ENCODE data around the gene MAP2K5.

Gene MAP2K5

DNA sequence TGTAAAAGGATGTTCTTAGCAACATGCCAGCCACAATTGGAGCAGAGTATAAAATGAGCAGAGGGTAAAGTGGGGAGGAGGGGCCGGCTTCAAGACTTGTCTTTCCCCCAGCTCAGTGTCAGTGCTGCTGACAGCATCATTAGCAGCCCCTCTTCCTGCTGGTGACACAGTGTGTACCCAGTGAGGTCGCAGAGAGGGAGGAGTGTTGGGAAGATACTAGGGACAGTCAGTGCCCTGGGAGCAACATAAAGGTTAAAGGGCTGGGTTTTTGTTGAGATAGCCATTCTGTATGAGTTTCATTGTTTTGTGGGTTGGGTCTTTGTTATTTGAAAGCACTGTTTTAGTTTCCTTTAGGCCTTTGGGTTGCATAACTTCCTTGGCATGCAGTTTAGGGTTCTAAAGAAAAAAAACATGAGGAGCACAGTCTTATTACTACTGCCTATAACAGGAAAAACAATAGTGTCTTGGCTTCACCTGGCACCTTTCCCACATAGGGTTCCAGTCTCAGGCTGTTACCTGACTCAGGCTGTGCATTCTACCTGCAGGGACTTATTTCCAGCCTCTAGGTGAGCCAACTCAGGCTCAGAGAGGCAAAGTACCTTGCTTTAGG is 188.7 kb downstream of the MAP2K5 start:
- no peak for DNase-seq

DNA sequence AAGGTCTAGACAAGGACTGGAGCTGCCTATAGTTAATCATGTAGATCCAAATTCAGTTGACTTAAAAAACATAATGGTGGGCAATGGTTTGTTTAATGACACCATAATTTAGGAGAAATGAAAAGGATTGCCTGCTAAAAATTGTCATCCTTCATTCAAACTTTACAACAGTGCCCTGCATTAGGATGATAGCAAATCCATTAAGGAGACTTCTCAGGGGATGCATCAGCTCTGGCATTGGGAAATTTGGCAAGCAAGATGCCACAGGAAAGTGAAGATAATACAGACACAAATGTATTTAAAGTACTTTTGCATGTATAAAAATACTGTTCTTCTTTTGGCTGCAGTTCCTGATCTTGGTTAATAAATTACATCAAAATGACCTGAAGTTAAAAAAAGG is 189.7 kb downstream of the MAP2K5 start:
- DNase-seq, result no peak

DNA sequence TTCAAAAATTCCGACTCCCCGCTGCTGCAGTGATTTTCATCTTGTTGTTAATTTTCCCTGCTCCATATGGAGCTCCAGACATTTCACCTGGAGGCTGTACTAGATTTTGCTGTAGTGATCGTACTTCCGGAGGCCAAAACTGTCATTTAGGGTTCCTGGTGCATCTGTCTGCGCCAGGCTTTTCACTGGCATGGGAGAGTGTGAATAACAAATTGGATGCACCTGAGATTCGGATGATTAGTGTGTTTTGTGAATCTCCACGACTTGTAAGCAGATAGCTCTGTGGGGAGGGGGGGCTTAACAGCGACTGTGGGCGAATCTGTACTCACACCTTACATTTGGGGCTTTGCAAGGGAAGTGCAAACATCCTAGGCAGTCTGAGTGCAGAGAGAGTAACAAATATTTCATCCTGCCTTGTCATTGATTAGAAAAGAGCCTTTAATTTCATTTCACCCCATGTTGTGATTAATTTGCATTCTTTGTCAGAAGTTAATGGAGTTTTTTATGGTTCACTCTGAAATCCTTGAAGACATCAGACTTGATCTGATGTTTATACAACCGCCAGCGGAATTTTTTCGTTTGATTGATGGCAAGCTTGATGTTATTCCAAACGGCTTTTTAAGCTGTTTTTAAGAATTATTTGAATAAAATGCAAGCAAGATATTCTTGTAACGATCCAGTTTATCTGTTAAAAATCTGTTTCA is 190.3 kb downstream of the MAP2K5 start:
- DNase-seq, result no peak

DNA sequence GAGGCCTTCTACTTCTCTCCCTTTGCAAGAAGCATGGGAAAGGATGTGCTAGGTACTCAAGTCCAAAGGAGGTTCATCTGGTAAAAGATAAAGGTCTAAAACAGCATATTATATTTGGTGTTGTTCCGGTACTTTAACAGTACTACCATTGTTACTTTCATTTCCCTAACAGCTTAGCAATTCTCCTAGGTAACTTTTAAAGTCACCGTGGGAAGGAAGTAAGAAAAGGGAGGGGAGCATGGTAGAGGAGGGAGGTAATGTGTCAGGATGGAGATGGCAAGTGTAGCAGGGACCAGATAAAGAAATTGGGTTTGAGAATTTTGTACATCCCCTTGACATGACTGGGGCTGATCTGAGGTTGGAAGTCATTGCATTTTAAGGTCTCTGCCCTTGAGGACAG is 193.4 kb downstream of the MAP2K5 start:
- no peak for DNase-seq

GRCh38 chr15:67736810-67737209 is 194.3 kb downstream of the MAP2K5 start:
- DNase-seq, result no peak

- DNase-seq, result no peak
Observed at GRCh38 chr15:67738056-67738455, 195.6 kb downstream of the MAP2K5 start.

DNA sequence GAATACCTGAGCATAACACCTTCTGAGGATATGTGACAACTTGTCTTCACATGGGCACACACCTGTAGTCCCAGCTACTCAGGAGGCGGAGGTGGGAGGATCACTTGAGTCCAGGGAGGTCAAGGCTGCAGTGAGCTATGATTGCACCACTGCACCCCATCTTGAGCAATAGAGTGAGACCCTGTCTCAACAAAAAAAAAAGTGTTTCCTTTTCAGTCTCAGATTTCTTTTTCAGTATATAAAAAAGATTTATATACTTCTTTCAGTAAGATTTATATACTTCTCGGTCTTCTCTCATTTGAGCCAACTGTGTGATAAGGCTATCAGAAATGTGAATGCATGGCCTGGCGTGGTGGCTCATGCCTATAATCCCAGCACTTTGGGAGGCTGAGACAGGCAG is 197.9 kb downstream of the MAP2K5 start:
- no peak for DNase-seq

DNA sequence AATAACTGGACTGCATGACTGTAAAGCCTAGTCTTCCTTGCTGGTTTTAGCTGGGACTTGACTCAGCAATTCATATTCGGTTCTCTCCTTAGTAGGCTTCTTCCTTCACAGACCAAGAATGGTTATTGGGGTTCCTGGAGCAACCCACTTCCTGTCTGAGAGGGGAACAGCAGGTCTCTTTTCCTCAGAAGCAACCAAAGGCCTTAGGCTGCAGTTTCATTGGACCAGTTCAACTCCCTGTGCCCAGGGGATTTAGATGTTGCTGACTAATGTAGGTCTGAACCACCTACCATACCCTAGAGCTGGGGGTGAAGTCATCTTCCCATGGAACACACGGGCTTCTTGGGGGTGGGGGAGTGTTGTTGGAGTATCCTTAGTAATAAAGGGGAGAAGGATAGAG is 198.8 kb downstream of the MAP2K5 start:
- peak; percentile 10 for DNase-seq

- no peak for DNase-seq
Observed at GRCh38 chr15:67743558-67743957, 201.1 kb downstream of the MAP2K5 start.

DNA sequence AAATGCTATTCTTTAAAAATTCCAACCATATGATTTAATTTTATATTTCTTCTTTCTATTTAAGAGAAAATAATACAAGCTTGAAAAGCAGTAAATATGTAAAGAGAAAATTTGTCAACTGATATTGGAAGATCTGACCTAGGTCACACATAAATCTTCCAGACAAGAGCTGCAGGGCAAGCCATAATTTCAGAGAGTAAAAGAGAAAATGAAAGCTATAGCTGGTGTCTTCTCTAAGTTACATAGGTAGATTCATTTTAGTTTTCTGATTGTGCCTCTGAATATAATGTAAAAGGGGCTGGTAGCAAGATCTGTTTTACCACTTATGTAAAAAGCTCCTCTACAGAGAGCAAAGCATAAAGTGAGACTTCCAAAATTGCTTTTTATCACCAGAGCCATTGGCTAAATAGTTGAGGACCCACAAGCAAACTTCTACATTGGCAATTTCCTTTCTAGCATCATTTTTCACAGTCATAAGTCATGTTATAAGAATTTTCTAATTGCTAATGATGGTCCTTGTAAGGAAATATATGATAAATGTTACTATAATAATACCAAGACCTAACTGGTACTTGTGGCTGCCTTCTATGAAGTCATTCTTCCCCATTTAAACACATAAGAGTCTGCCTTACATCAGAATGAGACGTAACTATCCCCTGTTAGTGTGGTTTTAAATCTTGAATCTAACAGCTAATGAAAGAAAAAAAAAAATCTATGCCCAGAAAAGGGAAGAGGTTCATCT is 202.0 kb downstream of the MAP2K5 start:
- DNase-seq, result peak; percentile 47

- peak; percentile 30 for DNase-seq
Observed at GRCh38 chr15:67745073-67746006, 202.8 kb downstream of the MAP2K5 start.

GRCh38 chr15:67746022-67746421 is 203.5 kb downstream of the MAP2K5 start:
- peak; percentile 66 for DNase-seq

DNA sequence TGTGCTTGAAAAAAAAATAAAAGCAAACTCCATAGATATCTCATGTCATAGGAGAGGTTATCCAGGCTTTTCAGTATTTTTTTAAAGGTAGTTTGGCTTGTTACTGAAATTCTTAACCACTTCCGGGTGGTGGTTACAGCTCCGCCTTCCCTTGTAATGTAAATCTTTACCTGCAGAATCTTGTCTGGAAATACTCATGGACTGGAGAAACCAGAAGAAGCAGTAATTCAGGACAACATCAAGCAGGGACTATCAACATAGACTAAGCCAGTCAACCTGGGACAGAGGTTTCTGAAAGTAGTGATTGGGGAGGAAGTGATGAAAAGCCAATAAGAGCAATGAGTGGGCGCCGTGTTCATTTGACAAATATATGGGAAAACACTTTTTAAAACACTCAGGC is 203.9 kb downstream of the MAP2K5 start:
- no peak for DNase-seq

DNA sequence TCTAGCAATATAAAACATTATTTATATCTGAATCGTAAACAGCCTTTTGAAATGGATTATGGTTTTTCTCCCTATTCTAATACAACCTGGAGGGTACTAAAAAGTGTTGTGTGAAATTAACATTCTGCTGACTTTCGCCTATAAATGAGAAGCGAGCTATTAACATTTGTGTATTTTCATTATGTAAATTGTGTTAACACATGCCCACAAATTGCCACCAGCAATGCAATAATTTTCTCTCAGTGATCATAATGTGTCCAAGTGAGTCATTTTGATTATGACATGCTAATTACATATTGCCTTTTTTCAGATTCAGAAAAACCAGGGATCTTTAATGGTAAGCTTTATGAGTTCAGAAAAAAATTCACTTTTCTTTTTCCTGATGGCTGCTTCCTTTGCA is 205.4 kb downstream of the MAP2K5 start:
- no peak for DNase-seq

DNA sequence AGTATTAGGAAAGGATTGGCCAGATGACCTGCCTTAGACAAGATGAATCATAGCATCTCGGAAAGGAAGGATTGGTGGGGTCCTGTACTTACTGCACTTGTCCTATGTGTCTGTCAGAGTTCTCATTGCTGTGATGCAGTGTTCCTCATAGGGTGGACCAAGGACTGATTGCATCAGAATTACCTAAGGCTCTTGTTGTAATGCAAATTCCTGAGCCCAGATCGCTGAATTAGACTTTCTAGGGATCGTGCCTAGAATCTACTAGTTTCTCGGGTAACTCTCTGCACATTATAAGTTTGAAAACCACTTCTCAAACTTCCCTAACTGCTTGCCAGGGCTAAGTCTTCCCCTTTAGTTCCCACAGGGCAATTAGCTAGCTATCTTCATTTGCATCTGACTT is 207.9 kb downstream of the MAP2K5 start:
- no peak for DNase-seq

DNA sequence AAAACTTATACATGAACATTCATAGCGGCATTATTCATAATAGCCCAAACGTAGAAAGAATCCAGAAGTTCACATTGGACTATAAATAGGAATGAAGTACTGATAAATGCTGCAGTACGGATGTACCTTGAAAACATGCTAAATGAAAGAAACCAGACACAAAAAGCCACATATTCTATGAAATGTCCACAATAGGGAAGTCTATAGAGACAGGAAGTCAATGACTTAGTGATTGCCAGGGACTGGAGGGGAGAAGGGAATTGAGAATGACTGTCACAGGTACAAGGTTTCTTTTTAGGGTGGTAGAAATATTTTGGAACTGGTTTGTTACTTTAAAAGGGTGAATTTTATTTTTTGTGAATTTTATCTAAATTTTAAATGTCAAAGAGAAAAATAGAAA is 211.4 kb downstream of the MAP2K5 start:
- DNase-seq, result no peak

- no peak for DNase-seq
Observed at GRCh38 chr15:67755264-67755663, 212.8 kb downstream of the MAP2K5 start.

DNA sequence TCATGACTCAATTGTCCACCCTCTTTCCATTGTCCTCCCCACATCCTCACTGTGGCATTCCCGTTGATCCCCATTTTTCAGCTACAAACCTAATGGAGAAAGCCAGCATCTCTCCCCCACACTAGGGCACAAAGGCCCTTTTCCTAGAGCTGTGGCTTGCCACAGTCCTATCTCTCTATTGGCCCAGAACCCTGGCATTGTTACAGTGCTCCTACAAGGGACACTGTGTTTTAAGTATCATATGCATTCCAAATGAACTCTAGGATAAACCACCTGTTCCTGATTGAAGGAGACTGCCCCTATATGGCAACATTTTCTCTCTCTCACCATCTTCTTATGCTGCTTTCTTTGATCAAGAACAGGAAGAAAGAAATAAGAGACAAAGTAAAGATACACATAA is 213.4 kb downstream of the MAP2K5 start:
- no peak for DNase-seq

GRCh38 chr15:67758619-67759300 is 216.3 kb downstream of the MAP2K5 start:
- DNase-seq, result no peak

- DNase-seq, result no peak
Observed at GRCh38 chr15:67760901-67761300, 218.4 kb downstream of the MAP2K5 start.

DNA sequence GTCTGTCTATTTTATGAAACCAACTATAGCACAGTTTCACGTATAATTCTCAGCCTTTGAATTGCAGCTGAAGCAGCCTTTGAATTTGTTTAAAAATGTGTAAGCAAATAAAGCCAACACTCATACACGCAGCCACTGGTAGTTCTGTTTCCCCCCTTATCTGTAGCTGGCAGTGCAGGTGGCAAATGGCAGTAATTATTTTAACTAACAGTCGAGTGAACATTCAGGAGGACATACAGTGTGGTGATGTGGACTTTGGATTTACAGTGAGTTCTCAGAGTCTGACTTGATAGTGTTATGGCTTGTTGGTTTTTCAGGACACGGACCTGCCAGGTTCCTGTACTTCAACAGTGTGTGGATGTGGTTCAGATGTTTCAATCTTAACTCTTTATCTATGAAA is 218.8 kb downstream of the MAP2K5 start:
- peak; percentile 15 for DNase-seq

- no peak for DNase-seq
Observed at GRCh38 chr15:67762610-67763368, 220.3 kb downstream of the MAP2K5 start.

Data from hematopoietic multipotent progenitor cell treated with erythropoietin and hydrocortisone succinate and interleukin-3 and kit ligand, for 6 days (in vitro differentiated cells).